ENCODE results near the gene SPNS2. TPM values are rescaled to one million over a fixed set of nuclear protein-coding genes. Genes with fewer than 3 reads are reported as not detected.

The SPNS2 gene
- total RNA-seq, 1 experiment from 2014 or later: 1.9 TPM

DNA sequence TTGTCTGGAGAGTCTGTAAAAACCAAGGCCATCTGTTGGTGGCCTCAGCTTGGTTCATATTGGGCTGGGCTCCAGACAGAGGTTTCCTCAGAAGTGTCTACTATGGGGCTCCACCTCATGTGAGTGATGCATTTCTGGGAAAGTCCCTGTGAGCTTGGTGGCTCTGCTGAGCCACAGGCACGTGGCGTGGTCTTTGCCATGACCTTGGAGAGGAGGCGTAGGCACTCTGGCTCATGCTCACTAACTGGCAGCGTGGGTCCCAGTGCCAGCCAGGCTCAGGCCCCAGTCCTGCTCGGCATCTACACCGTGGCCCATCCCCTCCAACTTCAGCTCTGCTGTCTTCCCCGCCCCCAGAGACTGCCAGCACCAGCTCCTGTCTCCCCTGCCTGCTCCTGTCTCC lies 75.0 kb downstream of the SPNS2 start:
- in situ Hi-C loops (cut with HindIII; ENCODE audit: low pct_unique_long_range_greater_than_20kb, low sequenced_read_pairs) (no loop called here), intact Hi-C loops (cut with micrococcal nuclease; ENCODE audit: unreplicated experiment) (no loop called here)
- peak; percentile 51 for ATAC-seq
- BruUV-seq (replicated peaks): no TSS peak
- POLR2A ChIA-PET: no interaction called here
- CTCF ChIA-PET: no interaction called here
- Histone ChIP-seq H3K4me3 (ENCODE audit: low read depth in 2 of 2, low read length in 2 of 2) (no peak overlapping the region), H3K27ac (ENCODE audit: low read length) (no peak overlapping the region), H3K27me3 (ENCODE audit: control insufficient read depth, insufficient read depth, low read length) (no peaks in the 10 kb centered on the region), H3K9me3 (ENCODE audit: control insufficient read depth, insufficient read depth, low read depth, low read length) (no peaks in the 10 kb centered on the region), H3K4me1 (ENCODE audit: control insufficient read depth, insufficient read depth, low read length) (no peaks in the 10 kb centered on the region; the same call in 1 of the 2 replicates), H3K36me3 (ENCODE audit: control insufficient read depth, insufficient read depth, low read length) (no peaks in the 10 kb centered on the region)
- TF ChIP-seq TCF7L2 (IDR thresholded peaks at IDR 0.05; ENCODE audit: low read depth, low read length) (no peak), SIN3A (IDR thresholded peaks at IDR 0.05; ENCODE audit: borderline replicate concordance, insufficient read depth, low read depth, low read length) (no peak), POLR2AphosphoS5 (IDR thresholded peaks at IDR 0.05; ENCODE audit: low read depth, low read length) (no peak)
- TF ChIP-seq, protein P1, sequence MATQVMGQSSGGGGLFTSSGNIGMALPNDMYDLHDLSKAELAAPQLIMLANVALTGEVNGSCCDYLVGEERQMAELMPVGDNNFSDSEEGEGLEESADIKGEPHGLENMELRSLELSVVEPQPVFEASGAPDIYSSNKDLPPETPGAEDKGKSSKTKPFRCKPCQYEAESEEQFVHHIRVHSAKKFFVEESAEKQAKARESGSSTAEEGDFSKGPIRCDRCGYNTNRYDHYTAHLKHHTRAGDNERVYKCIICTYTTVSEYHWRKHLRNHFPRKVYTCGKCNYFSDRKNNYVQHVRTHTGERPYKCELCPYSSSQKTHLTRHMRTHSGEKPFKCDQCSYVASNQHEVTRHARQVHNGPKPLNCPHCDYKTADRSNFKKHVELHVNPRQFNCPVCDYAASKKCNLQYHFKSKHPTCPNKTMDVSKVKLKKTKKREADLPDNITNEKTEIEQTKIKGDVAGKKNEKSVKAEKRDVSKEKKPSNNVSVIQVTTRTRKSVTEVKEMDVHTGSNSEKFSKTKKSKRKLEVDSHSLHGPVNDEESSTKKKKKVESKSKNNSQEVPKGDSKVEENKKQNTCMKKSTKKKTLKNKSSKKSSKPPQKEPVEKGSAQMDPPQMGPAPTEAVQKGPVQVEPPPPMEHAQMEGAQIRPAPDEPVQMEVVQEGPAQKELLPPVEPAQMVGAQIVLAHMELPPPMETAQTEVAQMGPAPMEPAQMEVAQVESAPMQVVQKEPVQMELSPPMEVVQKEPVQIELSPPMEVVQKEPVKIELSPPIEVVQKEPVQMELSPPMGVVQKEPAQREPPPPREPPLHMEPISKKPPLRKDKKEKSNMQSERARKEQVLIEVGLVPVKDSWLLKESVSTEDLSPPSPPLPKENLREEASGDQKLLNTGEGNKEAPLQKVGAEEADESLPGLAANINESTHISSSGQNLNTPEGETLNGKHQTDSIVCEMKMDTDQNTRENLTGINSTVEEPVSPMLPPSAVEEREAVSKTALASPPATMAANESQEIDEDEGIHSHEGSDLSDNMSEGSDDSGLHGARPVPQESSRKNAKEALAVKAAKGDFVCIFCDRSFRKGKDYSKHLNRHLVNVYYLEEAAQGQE (IDR thresholded peaks at IDR 0.05; ENCODE audit: insufficient read depth in 1 of 2, low read depth in 2 of 2, low read length in 1 of 2): no peak
- TF ChIP-seq, protein P2, sequence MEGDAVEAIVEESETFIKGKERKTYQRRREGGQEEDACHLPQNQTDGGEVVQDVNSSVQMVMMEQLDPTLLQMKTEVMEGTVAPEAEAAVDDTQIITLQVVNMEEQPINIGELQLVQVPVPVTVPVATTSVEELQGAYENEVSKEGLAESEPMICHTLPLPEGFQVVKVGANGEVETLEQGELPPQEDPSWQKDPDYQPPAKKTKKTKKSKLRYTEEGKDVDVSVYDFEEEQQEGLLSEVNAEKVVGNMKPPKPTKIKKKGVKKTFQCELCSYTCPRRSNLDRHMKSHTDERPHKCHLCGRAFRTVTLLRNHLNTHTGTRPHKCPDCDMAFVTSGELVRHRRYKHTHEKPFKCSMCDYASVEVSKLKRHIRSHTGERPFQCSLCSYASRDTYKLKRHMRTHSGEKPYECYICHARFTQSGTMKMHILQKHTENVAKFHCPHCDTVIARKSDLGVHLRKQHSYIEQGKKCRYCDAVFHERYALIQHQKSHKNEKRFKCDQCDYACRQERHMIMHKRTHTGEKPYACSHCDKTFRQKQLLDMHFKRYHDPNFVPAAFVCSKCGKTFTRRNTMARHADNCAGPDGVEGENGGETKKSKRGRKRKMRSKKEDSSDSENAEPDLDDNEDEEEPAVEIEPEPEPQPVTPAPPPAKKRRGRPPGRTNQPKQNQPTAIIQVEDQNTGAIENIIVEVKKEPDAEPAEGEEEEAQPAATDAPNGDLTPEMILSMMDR (IDR thresholded peaks at IDR 0.05): no peak
- DNase-seq (ENCODE audit: low read depth, low spot score): no peak

DNA sequence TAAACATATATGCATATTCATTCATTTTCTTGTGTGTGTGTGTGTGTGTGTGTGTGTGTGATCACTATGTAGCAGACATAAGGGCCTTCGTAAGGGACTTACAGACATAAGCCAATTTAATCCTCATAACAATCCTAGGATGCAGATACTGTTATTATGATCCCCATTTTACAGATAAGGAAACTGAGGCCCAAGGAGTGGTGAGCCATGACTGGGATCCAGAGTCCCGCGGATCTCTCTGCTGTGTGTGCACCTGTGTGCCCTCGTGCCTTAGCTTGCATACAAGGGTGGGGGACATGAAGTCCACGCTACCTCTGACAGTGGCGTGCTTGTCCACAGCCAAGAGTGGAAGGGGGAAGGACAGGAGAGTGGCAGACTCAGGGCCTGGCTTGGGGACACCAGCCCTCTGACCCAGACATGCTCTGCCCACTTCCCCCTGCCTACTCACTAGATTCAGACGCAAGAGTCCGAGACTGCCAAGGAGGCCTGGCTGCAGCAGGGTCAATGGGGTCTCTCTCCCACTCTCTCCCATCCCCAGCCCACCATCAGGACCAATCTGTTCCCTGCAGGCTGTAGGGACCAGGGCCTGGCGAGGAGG lies 75.9 kb downstream of the SPNS2 start:
- no TSS peak for BruUV-seq (replicated peaks)
- Histone ChIP-seq H3K9me3 (ENCODE audit: control insufficient read depth, insufficient read depth, low read depth, low read length) (no peaks in the 10 kb centered on the region), H3K36me3 (ENCODE audit: control insufficient read depth, insufficient read depth, low read length) (no peaks in the 10 kb centered on the region), H3K27ac (ENCODE audit: low read length) (no peak overlapping the region), H3K27me3 (ENCODE audit: control insufficient read depth, insufficient read depth, low read length) (no peaks in the 10 kb centered on the region), H3K4me1 (ENCODE audit: control insufficient read depth, insufficient read depth, low read length) (no peaks in the 10 kb centered on the region; the same call in 1 of the 2 replicates), H3K4me3 (ENCODE audit: low read depth in 2 of 2, low read length in 2 of 2) (no peak overlapping the region)
- ChIA-PET POLR2A (no interaction called here), CTCF (no interaction called here)
- TF ChIP-seq, protein P1 (IDR thresholded peaks at IDR 0.05; ENCODE audit: insufficient read depth in 1 of 2, low read depth in 2 of 2, low read length in 1 of 2): no peak
- no peak for TF ChIP-seq POLR2AphosphoS5 (IDR thresholded peaks at IDR 0.05; ENCODE audit: low read depth, low read length)
- no peak for TF ChIP-seq TCF7L2 (IDR thresholded peaks at IDR 0.05; ENCODE audit: low read depth, low read length)
- TF ChIP-seq SIN3A (IDR thresholded peaks at IDR 0.05; ENCODE audit: borderline replicate concordance, insufficient read depth, low read depth, low read length): no peak
- TF ChIP-seq, protein P2 (IDR thresholded peaks at IDR 0.05): no peak
- no peak for ATAC-seq
- in situ Hi-C loops (cut with HindIII; ENCODE audit: low pct_unique_long_range_greater_than_20kb, low sequenced_read_pairs): no loop called here
- intact Hi-C loops (cut with micrococcal nuclease; ENCODE audit: unreplicated experiment): no loop called here
- DNase-seq (ENCODE audit: low read depth, low spot score): no peak

Data from Panc1 (cell line).